MCF 10A (cell line): Measurements from ENCODE around the gene ARHGAP24. TPM values are rescaled to one million over a fixed set of nuclear protein-coding genes. Genes with fewer than 3 reads are reported as not detected.

Experiments
- BruUV-seq: library from RNA; stranded (reverse); fragments of 400-500 nt; replicated peaks from 2 replicates; lab custom pipeline; 2021; lab: Mats Ljungman, UMichigan
- CTCF ChIA-PET: fragments of 300-600 bp; sonication (Branson Sonifier 250); formaldehyde crosslinking; extraction: SDS; loops from one replicate; lab custom pipeline; 2021; ENCODE audit warnings: antibody characterized with exemption, inconsistent platforms; lab: Yijun Ruan, JAX
- POLR2A ChIA-PET: fragments of 300-600, 350-650 bp; sonication (Branson Sonifier 250); formaldehyde crosslinking; extraction: SDS; loops from one replicate; lab custom pipeline; 2020; ENCODE audit warnings: antibody characterized with exemption, inconsistent platforms; lab: Yijun Ruan, JAX
- DNase-seq: peaks from one replicate; pipeline ENCODE4 v3.0.0-alpha.2; 2018; ENCODE audit not compliant: unreplicated experiment
- H3K27ac Mint-ChIP-seq: one replicate; pipeline ENCODE4 v1.8.0; 2022; ENCODE audit warnings: mild to moderate bottlenecking, low read depth, mixed read lengths; ENCODE audit not compliant: unreplicated experiment
- H3K27me3 Mint-ChIP-seq: one replicate; pipeline ENCODE4 v1.8.0; 2022; ENCODE audit warnings: mixed read lengths; ENCODE audit not compliant: insufficient read depth, unreplicated experiment
- H3K36me3 Mint-ChIP-seq: one replicate; pipeline ENCODE4 v1.8.0; 2022; ENCODE audit warnings: mild to moderate bottlenecking, moderate library complexity, mixed read lengths; ENCODE audit not compliant: insufficient read depth, unreplicated experiment
- H3K4me1 Mint-ChIP-seq: one replicate; pipeline ENCODE4 v1.8.0; 2022; ENCODE audit warnings: mixed read lengths; ENCODE audit not compliant: insufficient read depth, unreplicated experiment
- H3K4me3 Mint-ChIP-seq: one replicate; pipeline ENCODE4 v1.8.0; 2022; ENCODE audit warnings: mild to moderate bottlenecking, moderate library complexity, mixed read lengths; ENCODE audit not compliant: unreplicated experiment
- H3K9me3 Mint-ChIP-seq: one replicate; pipeline ENCODE4 v1.8.0; 2022; ENCODE audit warnings: mixed read lengths; ENCODE audit not compliant: unreplicated experiment
- intact Hi-C: fragments of 100-400 bp; cut with micrococcal nuclease; formaldehyde crosslinking; loops from 2 replicates; pipeline ENCODE4 v1.14.1; 2022
- total RNA-seq: library from RNA; stranded (reverse); gene quantifications from 2 replicates; pipeline ENCODE4 v1.2.3, GENCODE V29; 2022
- TF ChIP-seq, protein P1 (sequence below): fragments of 200-600 bp; IDR thresholded peaks from one replicate; pipeline ENCODE4 v1.8.0; 2022; ENCODE audit warnings: antibody characterized with exemption, mild to moderate bottlenecking; ENCODE audit not compliant: unreplicated experiment

The ARHGAP24 gene
- total RNA-seq, 1 experiment from 2014 or later: 2.6 TPM

DNA sequence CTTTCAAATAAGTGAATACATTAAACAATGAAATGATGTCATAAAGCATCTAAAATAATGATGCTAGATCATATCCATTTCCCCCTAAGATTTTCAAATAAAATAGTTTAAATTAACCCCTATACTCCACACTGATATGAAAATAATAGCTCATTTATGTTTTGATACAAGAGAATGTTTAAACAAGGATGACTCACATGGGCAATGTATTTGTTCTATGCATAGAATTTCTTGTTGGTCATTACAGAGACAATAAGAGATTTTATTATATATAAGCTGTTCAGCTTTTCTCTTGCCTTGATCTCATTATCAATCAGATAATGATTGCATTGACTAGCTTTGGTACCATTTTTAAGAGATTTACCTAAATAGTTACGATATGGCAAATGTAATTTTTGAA is 411.7 kb downstream of the ARHGAP24 start:
- no peaks in the 10 kb centered on the region for H3K9me3 Mint-ChIP-seq
- H3K36me3 Mint-ChIP-seq: no peaks in the 10 kb centered on the region
- no TSS peak for BruUV-seq
- intact Hi-C loops: no loop called here
- ChIA-PET CTCF (no interaction called here), POLR2A (interaction anchor here (0.7 kb wide), 1 partner anchor 9 kb away, joined by 3 read pairs; no protein-coding TSS in a partner anchor)
- TF ChIP-seq, protein P1, sequence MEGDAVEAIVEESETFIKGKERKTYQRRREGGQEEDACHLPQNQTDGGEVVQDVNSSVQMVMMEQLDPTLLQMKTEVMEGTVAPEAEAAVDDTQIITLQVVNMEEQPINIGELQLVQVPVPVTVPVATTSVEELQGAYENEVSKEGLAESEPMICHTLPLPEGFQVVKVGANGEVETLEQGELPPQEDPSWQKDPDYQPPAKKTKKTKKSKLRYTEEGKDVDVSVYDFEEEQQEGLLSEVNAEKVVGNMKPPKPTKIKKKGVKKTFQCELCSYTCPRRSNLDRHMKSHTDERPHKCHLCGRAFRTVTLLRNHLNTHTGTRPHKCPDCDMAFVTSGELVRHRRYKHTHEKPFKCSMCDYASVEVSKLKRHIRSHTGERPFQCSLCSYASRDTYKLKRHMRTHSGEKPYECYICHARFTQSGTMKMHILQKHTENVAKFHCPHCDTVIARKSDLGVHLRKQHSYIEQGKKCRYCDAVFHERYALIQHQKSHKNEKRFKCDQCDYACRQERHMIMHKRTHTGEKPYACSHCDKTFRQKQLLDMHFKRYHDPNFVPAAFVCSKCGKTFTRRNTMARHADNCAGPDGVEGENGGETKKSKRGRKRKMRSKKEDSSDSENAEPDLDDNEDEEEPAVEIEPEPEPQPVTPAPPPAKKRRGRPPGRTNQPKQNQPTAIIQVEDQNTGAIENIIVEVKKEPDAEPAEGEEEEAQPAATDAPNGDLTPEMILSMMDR: no peak
- no peak overlapping the region for H3K27ac Mint-ChIP-seq
- no peaks in the 10 kb centered on the region for H3K27me3 Mint-ChIP-seq
- no peaks in the 10 kb centered on the region for H3K4me1 Mint-ChIP-seq
- no peak for DNase-seq
- no peak overlapping the region for H3K4me3 Mint-ChIP-seq

DNA sequence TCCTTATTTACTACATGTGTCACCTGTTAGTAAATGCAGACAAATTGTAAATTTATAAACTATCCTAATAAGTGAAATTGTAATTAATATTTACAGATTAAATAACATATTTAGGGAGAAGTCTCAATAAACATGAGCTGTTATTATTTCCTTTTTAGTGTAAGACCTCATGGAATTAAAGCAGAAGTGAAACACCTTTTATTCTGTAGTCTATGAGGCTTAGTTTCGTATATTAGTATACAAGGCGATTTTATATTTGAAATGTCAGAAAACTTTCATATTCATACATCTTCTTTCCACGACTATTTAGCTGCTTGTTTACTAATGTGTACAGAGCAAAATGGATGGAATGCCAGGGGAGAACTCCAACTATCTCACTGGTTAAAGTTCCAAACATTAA is 414.4 kb downstream of the ARHGAP24 start:
- POLR2A ChIA-PET: interaction anchor here (1.1 kb wide), 1 partner anchor 17 kb away, joined by 3 read pairs; no protein-coding TSS in a partner anchor
- Mint-ChIP-seq H3K4me3 (no peak overlapping the region), H3K36me3 (no peaks in the 10 kb centered on the region), H3K4me1 (no peaks in the 10 kb centered on the region), H3K27ac (no peak overlapping the region), H3K9me3 (no peaks in the 10 kb centered on the region), H3K27me3 (no peaks in the 10 kb centered on the region)
- intact Hi-C loops: no loop called here
- no peak for DNase-seq
- CTCF ChIA-PET: interaction anchor here (2.0 kb wide), 1 partner anchor 9 kb away, joined by 4 read pairs; no protein-coding TSS in a partner anchor
- TF ChIP-seq, protein P1: no peak
- BruUV-seq: no TSS peak

DNA sequence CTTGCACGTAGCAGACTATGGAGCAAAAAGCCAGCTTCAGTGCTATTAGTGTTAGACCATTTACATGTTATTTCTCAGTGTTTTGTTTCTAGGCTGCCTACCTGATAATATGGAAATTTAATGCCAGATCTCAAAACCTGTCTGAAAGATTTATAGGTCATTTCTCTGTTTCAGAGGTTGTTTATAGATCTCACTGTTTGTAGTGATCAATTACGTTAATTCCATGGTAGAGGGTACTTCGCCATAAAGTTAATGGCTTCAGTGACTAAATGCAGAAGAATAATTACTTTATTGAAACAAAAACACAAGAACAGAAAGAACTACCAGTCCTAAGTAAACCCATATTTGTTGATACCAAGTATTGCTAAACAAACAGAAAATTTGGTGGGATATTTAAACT is 420.8 kb downstream of the ARHGAP24 start:
- H3K27ac Mint-ChIP-seq: no peak overlapping the region
- POLR2A ChIA-PET: no interaction called here
- BruUV-seq: no TSS peak
- no peaks in the 10 kb centered on the region for H3K9me3 Mint-ChIP-seq
- H3K27me3 Mint-ChIP-seq: no peaks in the 10 kb centered on the region
- DNase-seq: no peak
- no peaks in the 10 kb centered on the region for H3K36me3 Mint-ChIP-seq
- CTCF ChIA-PET: interaction anchor here (0.7 kb wide), 1 partner anchor 774 kb away, joined by 3 read pairs; no protein-coding TSS in a partner anchor
- H3K4me1 Mint-ChIP-seq: no peaks in the 10 kb centered on the region
- TF ChIP-seq, protein P1: no peak
- intact Hi-C loops: no loop called here
- H3K4me3 Mint-ChIP-seq: no peak overlapping the region

DNA sequence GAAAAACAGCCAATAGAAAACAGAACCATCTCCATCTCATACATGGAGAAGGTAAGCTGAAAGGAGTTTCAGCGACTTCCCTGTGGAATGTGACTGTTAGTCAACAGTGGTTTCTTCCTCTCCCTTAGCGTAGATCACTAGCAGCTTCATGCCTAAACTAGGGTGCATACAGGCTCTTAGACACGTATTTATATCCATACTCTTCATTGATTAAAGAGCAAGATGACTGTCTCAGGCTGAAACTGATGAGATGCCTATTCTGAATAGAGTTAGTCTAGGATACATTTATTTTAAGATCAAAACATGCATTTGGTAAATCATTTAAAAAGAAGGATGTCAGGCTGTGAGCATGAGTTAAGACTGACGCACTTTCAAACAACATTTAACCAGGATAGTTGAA is 423.3 kb downstream of the ARHGAP24 start:
- H3K36me3 Mint-ChIP-seq: no peaks in the 10 kb centered on the region
- no TSS peak for BruUV-seq
- H3K4me3 Mint-ChIP-seq: no peak overlapping the region
- H3K27me3 Mint-ChIP-seq: no peaks in the 10 kb centered on the region
- no peak for DNase-seq
- no peak overlapping the region for H3K27ac Mint-ChIP-seq
- ChIA-PET CTCF (interaction anchor here (0.6 to 1.9 kb wide), 2 partner anchors 8 to 18 kb away, joined by 3 to 4 read pairs; no protein-coding TSS in a partner anchor), POLR2A (no interaction called here)
- intact Hi-C loops: no loop called here
- H3K9me3 Mint-ChIP-seq: no peaks in the 10 kb centered on the region
- TF ChIP-seq, protein P1: no peak
- no peaks in the 10 kb centered on the region for H3K4me1 Mint-ChIP-seq
